Panc1 (cell line): ENCODE data around the gene WDR35. TPM values are rescaled to one million over a fixed set of nuclear protein-coding genes. Genes with fewer than 3 reads are reported as not detected.

Experiments used
- ATAC-seq: fragments of 200-7000 bp; cut with Tn5 transposase; 2 replicates; pipeline ENCODE4 v1.9.1; 2020; ENCODE audit warnings: mild to moderate bottlenecking, moderate library complexity
- BruUV-seq: library from RNA; stranded (reverse); fragments of 400-500 nt; replicated peaks from 2 replicates; lab custom pipeline; 2021; lab: Mats Ljungman, UMichigan
- CTCF ChIA-PET: fragments of 300-600 bp; sonication (Branson Sonifier 250); formaldehyde crosslinking; loops from one replicate; lab custom pipeline; 2022; ENCODE audit warnings: antibody characterized with exemption; lab: Charles Lee
- POLR2A ChIA-PET: fragments of 300-600 bp; sonication (Branson Sonifier 250); formaldehyde crosslinking; loops from one replicate; lab custom pipeline; 2022; ENCODE audit warnings: antibody characterized with exemption; lab: Charles Lee
- DNase-seq: peaks from one replicate; pipeline ENCODE4 v3.0.0-alpha.2; 2010; ENCODE audit warnings: low read depth, low spot score
- H3K27ac ChIP-seq: 2 replicates; pipeline ENCODE4 v1.5.1; 2011; ENCODE audit warnings: mild to moderate bottlenecking, low read length, inconsistent platforms
- H3K27me3 ChIP-seq: fragments of 200-500 bp; sonication (Bioruptor generic); 2 replicates; pipeline ENCODE4 v1.6.0; 2014; ENCODE audit warnings: low read length, inconsistent platforms; ENCODE audit not compliant: control insufficient read depth, insufficient read depth
- H3K36me3 ChIP-seq: fragments of 200-500 bp; sonication (Bioruptor generic); 2 replicates; pipeline ENCODE4 v1.5.1; 2014; ENCODE audit warnings: inconsistent platforms, mild to moderate bottlenecking, low read length, moderate library complexity; ENCODE audit not compliant: control insufficient read depth, insufficient read depth
- H3K4me1 ChIP-seq: 2 replicates; pipeline ENCODE4 v1.5.1; 2011; ENCODE audit warnings: inconsistent platforms, mild to moderate bottlenecking, low read length, moderate library complexity; ENCODE audit not compliant: control insufficient read depth, insufficient read depth
- H3K4me3 ChIP-seq, 2 experiments: 2 replicates each; pipeline ENCODE4 v1.5.1; 2011 to 2012; ENCODE audit warnings: low read depth in 2 of 2, low read length in 2 of 2, mild to moderate bottlenecking in 2 of 2, inconsistent platforms in 1 of 2, moderate library complexity in 1 of 2
- H3K9me3 ChIP-seq: fragments of 200-500 bp; sonication (Bioruptor generic); 2 replicates; pipeline ENCODE4 v1.5.1; 2014; ENCODE audit warnings: low read depth, mild to moderate bottlenecking, inconsistent platforms, low read length, moderate library complexity; ENCODE audit not compliant: control insufficient read depth, insufficient read depth
- CTCF ChIP-seq: fragments of 450-650 bp; IDR thresholded peaks from 2 replicates; pipeline ENCODE4 v1.5.1; 2017; ENCODE audit warnings: mild to moderate bottlenecking
- POLR2AphosphoS5 ChIP-seq: IDR thresholded peaks from 2 replicates; pipeline ENCODE4 v1.6.1; 2012; ENCODE audit warnings: mild to moderate bottlenecking, low read depth, low read length, moderate library complexity
- REST ChIP-seq, 2 experiments: IDR thresholded peaks; 2 replicates each; pipeline ENCODE4 v1.6.1; 2011 to 2012; ENCODE audit warnings: low read depth in 2 of 2, control low read depth in 1 of 2, low read length in 1 of 2, mild to moderate bottlenecking in 1 of 2, moderate library complexity in 1 of 2; ENCODE audit not compliant: insufficient read depth in 1 of 2
- SIN3A ChIP-seq: IDR thresholded peaks from 2 replicates; pipeline ENCODE4 v1.6.1; 2012; ENCODE audit warnings: low read depth, mild to moderate bottlenecking, low read length, moderate library complexity, borderline replicate concordance; ENCODE audit not compliant: insufficient read depth
- TCF7L2 ChIP-seq: IDR thresholded peaks from 2 replicates; pipeline ENCODE4 v1.6.1; 2011; ENCODE audit warnings: mild to moderate bottlenecking, low read depth, low read length, inconsistent platforms
- in situ Hi-C: cut with HindIII; loops from 2 replicates; pipeline ENCODE4 v1.10.0; 2016; ENCODE audit warnings: low sequenced_read_pairs, low pct_unique_long_range_greater_than_20kb
- intact Hi-C: fragments of 100-400 bp; cut with micrococcal nuclease; formaldehyde crosslinking; loops from one replicate; pipeline ENCODE4 v1.10.0; 2022; ENCODE audit not compliant: unreplicated experiment
- total RNA-seq: library from RNA; stranded (reverse); gene quantifications from one replicate; pipeline ENCODE4 v1.2.1, GENCODE V29; 2021; ENCODE audit not compliant: unreplicated experiment

WDR35 gene
- total RNA-seq, 1 experiment from 2014 or later: 13.8 TPM

GRCh38 chr2:19982268-19982667, 7.6 kb downstream of the WDR35 start:
- no peak for TF ChIP-seq REST (IDR thresholded peaks at IDR 0.05; ENCODE audit: insufficient read depth in 1 of 2, low read depth in 2 of 2, low read length in 1 of 2)
- no peak for TF ChIP-seq TCF7L2
- TF ChIP-seq SIN3A: no peak
- no peak for TF ChIP-seq CTCF
- no peak for TF ChIP-seq POLR2AphosphoS5
- DNase-seq (no peak), ATAC-seq (no peak)
- no peak overlapping the region for H3K27ac ChIP-seq
- intact Hi-C loops (no loop called here), in situ Hi-C loops (no loop called here)
- no peaks in the 10 kb centered on the region for H3K9me3 ChIP-seq
- H3K36me3 ChIP-seq: peaks cover 21% of the 10 kb centered on the region
- no peak overlapping the region for H3K4me3 ChIP-seq
- no peaks in the 10 kb centered on the region for H3K27me3 ChIP-seq
- POLR2A ChIA-PET: no interaction called here
- no peaks in the 10 kb centered on the region for H3K4me1 ChIP-seq
- BruUV-seq: no TSS peak
- CTCF ChIA-PET: no interaction called here

GRCh38 chr2:19979932-19980331, 10.0 kb downstream of the WDR35 start:
- TF ChIP-seq SIN3A (no peak), CTCF (no peak), REST (IDR thresholded peaks at IDR 0.05; ENCODE audit: insufficient read depth in 1 of 2, low read depth in 2 of 2, low read length in 1 of 2) (no peak), TCF7L2 (no peak), POLR2AphosphoS5 (no peak)
- no peak overlapping the region for H3K27ac ChIP-seq
- H3K9me3 ChIP-seq: no peaks in the 10 kb centered on the region
- ChIA-PET POLR2A (no interaction called here), CTCF (no interaction called here)
- ATAC-seq (no peak), DNase-seq (no peak)
- no peak overlapping the region for H3K4me3 ChIP-seq
- no peaks in the 10 kb centered on the region for H3K27me3 ChIP-seq
- H3K36me3 ChIP-seq: peaks cover 20% of the 10 kb centered on the region
- H3K4me1 ChIP-seq: no peaks in the 10 kb centered on the region
- BruUV-seq: no TSS peak
- in situ Hi-C loops (no loop called here), intact Hi-C loops (no loop called here)
